Thoracic aorta (tissue), 2 donors: ENCODE data around the gene NAIF1. TPM values are rescaled to one million over a fixed set of nuclear protein-coding genes. Genes with fewer than 3 reads are reported as not detected.
"Not testable (repeated sequence)": the region's sequence is repeated elsewhere in the genome, so short reads cannot be mapped to it uniquely, and the experiment has no call there.

ENCODE experiments used
- ATAC-seq: fragments of 150-250 bp; one replicate; pipeline ENCODE4 v1.8.0; 2017; ENCODE audit warnings: low read depth; ENCODE audit not compliant: insufficient number of reproducible peaks, low FRiP score
- DNase-seq: peaks from one replicate; pipeline ENCODE4 v3.0.0-alpha.2; 2020; ENCODE audit warnings: low spot score
- H3K27ac ChIP-seq, 2 donors: fragments of 200-600 bp; sonication (generic); 1 replicate in 1 of 2; 2 replicates in 1 of 2; pipeline ENCODE4 v1.5.1; 2016; ENCODE audit warnings: mild to moderate bottlenecking in 2 of 2, moderate library complexity in 2 of 2
- H3K27me3 ChIP-seq: fragments of 200-600 bp; sonication (generic); replicated peaks from 2 replicates; pipeline ENCODE4 v1.6.0; 2016; ENCODE audit warnings: mild to moderate bottlenecking; ENCODE audit not compliant: insufficient read depth
- H3K36me3 ChIP-seq: fragments of 200-600 bp; sonication (generic); one replicate; pipeline ENCODE4 v1.5.1; 2016
- H3K4me1 ChIP-seq, 2 donors: fragments of 200-600 bp; sonication (generic); 1 replicate in 1 of 2; 2 replicates in 1 of 2; pipeline versions ENCODE4 v1.5.1 to v1.6.0; 2016; ENCODE audit warnings: low read depth in 2 of 2, mild to moderate bottlenecking in 1 of 2; ENCODE audit not compliant: control insufficient read depth in 1 of 2
- H3K4me3 ChIP-seq: fragments of 200-600 bp; sonication (generic); 2 replicates; pipeline ENCODE4 v1.5.1; 2016; ENCODE audit warnings: mild to moderate bottlenecking
- H3K9me3 ChIP-seq: fragments of 200-600 bp; sonication (generic); 2 replicates; pipeline ENCODE4 v1.5.1; 2016
- CTCF ChIP-seq: fragments of 200-600 bp; sonication (generic); IDR thresholded peaks from one replicate; pipeline ENCODE4 v1.5.1; 2019; ENCODE audit warnings: antibody characterized with exemption
- total RNA-seq, 2 donors: library from RNA; depleted of rRNA; stranded (reverse); fragments of >200 nt; gene quantifications; one replicate each; pipeline versions ENCODE4 v1.1.0 to v1.2.3, GENCODE V29; 2016

Gene NAIF1
- total RNA-seq, 2 donors from 2014 or later: 11.8 to 21.0 TPM

GRCh38 chr9:128113526-128114325, 46.6 kb upstream of the NAIF1 start:
- H3K4me1 ChIP-seq: peaks cover 0 to 8% of the 10 kb centered on the region in 2 donors
- DNase-seq: no peak
- no peak overlapping the region for H3K27ac ChIP-seq

DNA sequence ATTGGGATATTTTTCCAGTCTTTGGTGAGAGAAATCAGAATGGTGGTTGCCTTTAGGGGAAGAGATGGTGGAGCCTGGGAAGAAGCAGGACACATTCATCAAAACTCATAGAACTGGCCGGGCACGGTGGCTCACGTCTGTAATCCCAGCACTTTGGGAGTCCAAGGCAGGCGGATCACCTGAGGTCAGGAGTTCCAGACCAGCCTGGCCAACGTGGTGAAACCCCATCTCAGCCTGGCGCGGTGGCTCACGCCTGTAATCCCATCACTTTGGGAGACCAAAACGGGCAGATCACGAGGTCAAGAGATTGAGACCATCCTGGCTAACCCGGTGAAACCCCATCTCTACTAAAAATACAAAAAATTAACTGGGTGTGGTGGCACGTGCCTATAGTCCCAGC, 44.6 kb upstream of the NAIF1 start:
- H3K36me3 ChIP-seq: peaks cover 26% of the 10 kb centered on the region
- H3K4me1 ChIP-seq, DNase-seq, H3K4me3 ChIP-seq, ATAC-seq, H3K9me3 ChIP-seq, H3K27me3 ChIP-seq, H3K27ac ChIP-seq: not testable (repeated sequence)

More at GRCh38 chr9:128113526-128114325, 46.6 kb upstream of the NAIF1 start:
- peaks cover 7% of the 10 kb centered on the region for H3K36me3 ChIP-seq
- ATAC-seq: no peak
- H3K9me3 ChIP-seq: no peaks in the 10 kb centered on the region
- H3K4me3 ChIP-seq: no peak overlapping the region
- no peak for TF ChIP-seq CTCF
- H3K27me3 ChIP-seq: no peaks in the 10 kb centered on the region

DNA sequence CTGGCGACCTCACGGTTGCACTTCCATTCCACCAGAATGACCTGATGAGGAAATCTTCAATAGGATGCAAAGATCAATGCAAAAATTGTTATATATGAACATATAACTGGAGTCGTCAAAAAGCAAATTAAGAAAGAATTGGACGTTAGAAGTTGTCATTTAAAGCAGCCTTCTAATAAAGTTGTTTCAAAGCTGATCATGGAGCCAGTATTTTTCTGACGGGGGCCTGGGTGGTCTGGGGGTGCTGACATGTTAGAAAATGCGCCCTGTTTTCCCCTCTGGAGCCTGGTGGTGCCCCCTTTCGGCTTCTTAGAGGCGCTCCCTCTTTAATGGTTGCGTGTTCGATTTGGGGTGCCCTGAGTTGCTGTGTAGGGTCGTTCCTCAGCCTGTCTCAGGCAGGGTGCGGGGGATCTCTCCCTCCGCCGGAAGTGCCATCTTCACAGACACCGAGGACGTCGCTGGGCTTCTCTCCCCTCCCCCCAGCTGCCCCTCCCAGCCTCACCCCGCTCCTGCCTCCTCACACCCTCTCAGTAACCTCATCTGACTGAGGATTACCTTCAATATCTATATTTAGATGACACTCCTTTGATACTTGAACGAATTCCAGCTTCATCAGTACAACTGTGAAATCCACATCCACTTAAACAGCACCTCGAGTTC, 42.1 kb upstream of the NAIF1 start:
- no peaks in the 10 kb centered on the region for H3K4me1 ChIP-seq
- ATAC-seq: no peak
- H3K27ac ChIP-seq: no peak overlapping the region
- H3K4me3 ChIP-seq: no peak overlapping the region
- TF ChIP-seq CTCF: no peak
- no peaks in the 10 kb centered on the region for H3K27me3 ChIP-seq
- H3K36me3 ChIP-seq: peaks cover 43% of the 10 kb centered on the region
- no peaks in the 10 kb centered on the region for H3K9me3 ChIP-seq
- DNase-seq: no peak

DNA sequence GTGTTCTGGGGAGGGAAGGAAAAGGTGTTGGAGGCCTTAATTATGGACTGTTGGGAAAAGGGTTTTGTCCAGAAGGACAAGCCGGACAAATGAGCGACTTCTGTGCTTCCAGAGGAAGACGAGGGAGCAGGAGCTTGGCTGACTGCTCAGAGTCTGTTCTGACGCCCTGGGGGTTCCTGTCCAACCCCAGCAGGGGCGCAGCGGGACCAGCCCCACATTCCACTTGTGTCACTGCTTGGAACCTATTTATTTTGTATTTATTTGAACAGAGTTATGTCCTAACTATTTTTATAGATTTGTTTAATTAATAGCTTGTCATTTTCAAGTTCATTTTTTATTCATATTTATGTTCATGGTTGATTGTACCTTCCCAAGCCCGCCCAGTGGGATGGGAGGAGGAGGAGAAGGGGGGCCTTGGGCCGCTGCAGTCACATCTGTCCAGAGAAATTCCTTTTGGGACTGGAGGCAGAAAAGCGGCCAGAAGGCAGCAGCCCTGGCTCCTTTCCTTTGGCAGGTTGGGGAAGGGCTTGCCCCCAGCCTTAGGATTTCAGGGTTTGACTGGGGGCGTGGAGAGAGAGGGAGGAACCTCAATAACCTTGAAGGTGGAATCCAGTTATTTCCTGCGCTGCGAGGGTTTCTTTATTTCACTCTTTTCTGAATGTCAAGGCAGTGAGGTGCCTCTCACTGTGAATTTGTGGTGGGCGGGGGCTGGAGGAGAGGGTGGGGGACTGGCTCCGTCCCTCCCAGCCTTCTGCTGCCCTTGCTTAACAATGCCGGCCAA, 41.3 kb upstream of the NAIF1 start:
- H3K36me3 ChIP-seq: peaks cover 46% of the 10 kb centered on the region
- ATAC-seq: no peak
- TF ChIP-seq CTCF: no peak
- no peaks in the 10 kb centered on the region for H3K27me3 ChIP-seq
- H3K27ac ChIP-seq: no peak overlapping the region
- no peak overlapping the region for H3K4me3 ChIP-seq
- DNase-seq: no peak
- H3K4me1 ChIP-seq: no peaks in the 10 kb centered on the region
- no peaks in the 10 kb centered on the region for H3K9me3 ChIP-seq

- ATAC-seq: no peak
- TF ChIP-seq CTCF: no peak
- no peak overlapping the region for H3K4me3 ChIP-seq
- H3K4me1 ChIP-seq: no peaks in the 10 kb centered on the region
- H3K27ac ChIP-seq: no peak overlapping the region
- no peaks in the 10 kb centered on the region for H3K9me3 ChIP-seq
- no peak for DNase-seq
- peaks cover 54% of the 10 kb centered on the region for H3K36me3 ChIP-seq
- no peaks in the 10 kb centered on the region for H3K27me3 ChIP-seq
These were observed 40.5 kb upstream of the NAIF1 start for GRCh38 chr9:128107468-128108268.
